GM11168 (cell line): Measurements from ENCODE around the gene PTBP3.
"Not testable (repeated sequence)": the region's sequence is repeated elsewhere in the genome, so short reads cannot be mapped to it uniquely, and the experiment has no call there.

Experiments used
- in situ Hi-C: fragments of 300-500 bp; cut with MboI; formaldehyde crosslinking; loops from one replicate; pipeline ENCODE4 v1.12.0; 2022; ENCODE audit warnings: low sequenced_read_pairs; ENCODE audit not compliant: unreplicated experiment

The PTBP3 gene

GRCh38 chr9:112278152-112278551, 55.3 kb downstream of the PTBP3 start:
- in situ Hi-C loops: no loop called here

- in situ Hi-C loops: no loop called here
Observed at GRCh38 chr9:112274600-112274999, 58.8 kb downstream of the PTBP3 start.

GRCh38 chr9:112273876-112274275, 59.5 kb downstream of the PTBP3 start:
- in situ Hi-C loops: no loop called here

GRCh38 chr9:112271466-112272098, 61.8 kb downstream of the PTBP3 start:
- in situ Hi-C loops: no loop called here

- in situ Hi-C loops: no loop called here
Observed at GRCh38 chr9:112268413-112268812, 65.0 kb downstream of the PTBP3 start.

- in situ Hi-C loops: not testable (repeated sequence)
Observed at GRCh38 chr9:112267086-112267485, 66.3 kb downstream of the PTBP3 start.

GRCh38 chr9:112265391-112265790, 68.0 kb downstream of the PTBP3 start:
- in situ Hi-C loops: no loop called here

- in situ Hi-C loops: no loop called here
Observed at GRCh38 chr9:112262577-112262976, 70.8 kb downstream of the PTBP3 start.

GRCh38 chr9:112261133-112261532, 72.3 kb downstream of the PTBP3 start:
- in situ Hi-C loops: no loop called here

GRCh38 chr9:112258106-112258505, 75.3 kb downstream of the PTBP3 start:
- in situ Hi-C loops: no loop called here

- in situ Hi-C loops: no loop called here
Observed at GRCh38 chr9:112252194-112252593, 81.2 kb downstream of the PTBP3 start.

- in situ Hi-C loops: no loop called here
Observed at GRCh38 chr9:112249277-112249676, 84.1 kb downstream of the PTBP3 start.

- in situ Hi-C loops: no loop called here
Observed at GRCh38 chr9:112248722-112249121, 84.7 kb downstream of the PTBP3 start.

- in situ Hi-C loops: no loop called here
Observed at GRCh38 chr9:112247090-112247489, 86.3 kb downstream of the PTBP3 start.

- in situ Hi-C loops: no loop called here
Observed at GRCh38 chr9:112245126-112245525, 88.3 kb downstream of the PTBP3 start.

GRCh38 chr9:112242147-112242804, 91.1 kb downstream of the PTBP3 start:
- in situ Hi-C loops: no loop called here

GRCh38 chr9:112241491-112241890, 91.9 kb downstream of the PTBP3 start:
- in situ Hi-C loops: no loop called here

GRCh38 chr9:112239708-112240107, 93.7 kb downstream of the PTBP3 start:
- in situ Hi-C loops: no loop called here

- in situ Hi-C loops: no loop called here
Observed at GRCh38 chr9:112239284-112239683, 94.1 kb downstream of the PTBP3 start.

- in situ Hi-C loops: no loop called here
Observed at GRCh38 chr9:112234779-112235178, 98.6 kb downstream of the PTBP3 start.

GRCh38 chr9:112233769-112234168, 99.7 kb downstream of the PTBP3 start:
- in situ Hi-C loops: no loop called here

- in situ Hi-C loops: no loop called here
Observed at GRCh38 chr9:112232233-112232632, 101.2 kb downstream of the PTBP3 start.
